ENCODE data around the gene CBFA2T2.
"Not testable (repeated sequence)": the region's sequence is repeated elsewhere in the genome, so short reads cannot be mapped to it uniquely, and the experiment has no call there.

The CBFA2T2 gene

DNA sequence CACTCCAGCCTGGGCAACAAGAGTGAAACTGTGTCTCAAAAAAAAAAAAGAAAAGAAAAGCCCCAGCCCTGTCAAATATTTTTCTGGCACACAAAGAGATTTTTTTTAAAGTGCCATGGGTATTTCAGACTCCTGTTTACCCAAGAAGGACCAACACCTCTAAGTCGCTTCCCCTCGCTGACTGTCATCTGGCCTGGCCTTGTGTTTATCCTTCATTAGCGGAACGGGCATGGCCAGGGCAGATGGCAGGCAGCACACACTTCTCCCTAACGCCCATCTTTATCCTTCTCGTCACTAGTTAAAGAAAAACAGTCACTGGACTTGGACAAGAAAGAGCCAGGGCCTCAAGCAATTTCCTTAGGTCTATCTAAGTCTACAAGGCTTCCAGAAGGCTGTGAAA is 7.3 kb upstream of the CBFA2T2 start:
- Mint-ChIP-seq H3K36me3 (ENCODE audit: low read depth) (no peaks in the 10 kb centered on the region), H3K4me1 (ENCODE audit: low read depth) (no peaks in the 10 kb centered on the region), H3K4me3 (no peak overlapping the region), H3K27me3 (ENCODE audit: low read depth) (no peaks in the 10 kb centered on the region), H3K27ac (no peak overlapping the region), H3K9me3 (no peaks in the 10 kb centered on the region)

DNA sequence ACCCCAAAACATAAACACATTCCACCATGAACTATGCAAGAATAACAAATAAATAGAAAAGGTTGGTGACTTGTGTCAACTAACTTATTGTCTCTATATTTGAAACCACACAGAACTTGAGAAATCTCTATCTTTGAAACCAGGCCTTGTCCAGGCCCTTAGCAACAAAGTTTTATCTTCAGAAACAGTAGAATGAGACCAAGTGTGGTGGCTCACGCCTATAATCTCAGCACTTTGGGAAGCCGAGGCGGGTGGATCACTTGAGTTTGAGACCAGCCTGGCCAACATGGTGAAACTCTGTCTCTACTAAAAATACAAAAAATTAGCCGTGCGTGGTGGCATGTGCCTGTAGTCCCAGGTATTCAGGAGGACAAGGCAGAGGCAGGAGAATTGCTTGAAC is 6.7 kb upstream of the CBFA2T2 start:
- not testable (repeated sequence) for H3K27ac Mint-ChIP-seq; H3K9me3 Mint-ChIP-seq; H3K27me3 Mint-ChIP-seq (ENCODE audit: low read depth); H3K4me1 Mint-ChIP-seq (ENCODE audit: low read depth); H3K36me3 Mint-ChIP-seq (ENCODE audit: low read depth); H3K4me3 Mint-ChIP-seq

DNA sequence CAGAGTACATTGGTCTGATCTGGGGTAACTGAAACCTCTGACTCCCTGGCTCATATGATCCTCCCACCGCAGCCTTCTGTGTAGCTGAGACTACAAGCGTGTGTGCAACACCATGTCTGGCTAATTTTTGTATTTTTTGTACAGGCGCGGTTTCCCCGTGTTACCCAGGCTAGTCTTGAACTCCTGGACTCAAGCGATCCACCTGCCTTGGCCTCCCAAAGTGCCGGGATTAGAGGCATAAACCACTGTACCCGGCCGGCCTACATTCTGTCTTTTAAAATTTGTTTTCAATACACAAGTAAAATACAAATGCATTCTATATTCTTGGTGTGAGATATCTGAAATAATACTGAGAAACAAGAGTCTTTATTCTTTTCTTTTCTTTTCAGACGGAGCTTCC is 1.7 kb upstream of the CBFA2T2 start:
- no peak overlapping the region for H3K4me3 Mint-ChIP-seq
- H3K27ac Mint-ChIP-seq: no peak overlapping the region
- peaks cover 6% of the 10 kb centered on the region for H3K4me1 Mint-ChIP-seq (ENCODE audit: low read depth)
- H3K36me3 Mint-ChIP-seq (ENCODE audit: low read depth): no peaks in the 10 kb centered on the region
- H3K9me3 Mint-ChIP-seq: no peaks in the 10 kb centered on the region
- no peaks in the 10 kb centered on the region for H3K27me3 Mint-ChIP-seq (ENCODE audit: low read depth)

DNA sequence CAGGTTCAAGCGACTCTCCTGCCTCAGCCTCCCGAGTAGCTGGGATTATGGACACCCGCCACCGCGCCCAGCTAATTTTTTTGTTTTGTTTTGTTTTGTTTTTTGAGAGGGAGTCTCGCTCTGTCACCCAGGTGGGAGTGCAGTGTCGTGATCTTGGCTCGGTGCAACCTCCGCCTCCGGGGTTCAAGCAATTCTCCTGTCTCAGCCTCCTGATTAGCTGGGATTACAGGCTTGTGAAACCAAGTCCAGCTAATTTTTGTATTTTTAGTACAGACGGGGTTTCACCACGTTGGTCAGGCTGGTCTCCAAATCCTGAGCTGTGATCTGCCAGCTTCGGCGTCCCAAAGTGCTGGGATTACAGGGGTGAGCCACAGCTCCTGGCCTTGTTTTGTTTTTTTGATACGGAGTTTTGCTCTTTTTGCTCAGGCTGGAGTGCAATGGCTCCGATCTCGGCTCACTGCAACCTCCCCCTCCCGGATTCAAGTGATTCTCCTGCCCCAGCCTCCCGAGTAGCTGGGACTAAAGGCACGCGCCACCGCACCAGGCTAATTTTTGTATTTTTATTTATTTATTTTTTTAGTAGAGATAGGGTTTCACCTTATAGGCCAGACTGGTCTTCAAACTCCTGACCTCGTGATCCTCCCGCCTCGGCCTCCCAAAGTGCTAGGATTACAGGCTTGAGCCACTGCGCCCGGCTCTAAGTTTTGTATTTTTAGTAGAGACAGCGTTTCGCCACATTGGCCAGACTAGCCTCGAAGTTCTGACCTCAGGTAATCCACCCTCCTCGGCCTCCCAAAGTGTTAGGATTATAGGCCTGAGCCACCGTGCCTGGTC is 1.0 kb upstream of the CBFA2T2 start:
- not testable (repeated sequence) for H3K4me1 Mint-ChIP-seq (ENCODE audit: low read depth); H3K36me3 Mint-ChIP-seq (ENCODE audit: low read depth); H3K9me3 Mint-ChIP-seq; H3K4me3 Mint-ChIP-seq; H3K27me3 Mint-ChIP-seq (ENCODE audit: low read depth); H3K27ac Mint-ChIP-seq

DNA sequence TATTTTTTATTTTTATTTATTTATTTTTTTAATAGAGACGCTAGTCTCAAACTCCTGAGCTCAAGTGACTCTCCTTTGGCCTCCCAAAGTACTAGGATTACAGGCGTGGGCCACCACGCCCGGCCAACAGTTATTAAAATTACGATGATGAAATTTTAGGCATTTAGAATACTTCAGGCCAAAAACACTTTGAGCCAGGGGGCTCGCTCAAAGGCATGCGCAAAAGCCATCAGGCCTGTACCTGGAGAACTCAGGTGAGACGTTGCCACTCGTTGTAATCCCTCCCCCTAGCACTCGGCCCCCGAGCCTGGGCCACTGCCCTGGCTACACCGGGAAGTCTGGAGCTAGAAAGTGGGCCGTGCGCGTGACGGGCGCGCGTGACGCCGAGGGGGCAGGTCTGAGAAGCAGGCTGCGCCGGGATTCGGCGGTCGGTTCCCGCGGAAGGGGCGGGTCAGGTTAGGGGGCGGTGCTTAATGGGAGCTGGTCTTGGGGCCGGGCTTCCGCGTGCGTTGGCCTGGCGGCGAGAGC is 337 bp upstream of the CBFA2T2 start:
- H3K27ac Mint-ChIP-seq: peak overlapping the region; percentile 80
- no peaks in the 10 kb centered on the region for H3K27me3 Mint-ChIP-seq (ENCODE audit: low read depth)
- peaks cover 6% of the 10 kb centered on the region for H3K4me1 Mint-ChIP-seq (ENCODE audit: low read depth)
- no peaks in the 10 kb centered on the region for H3K36me3 Mint-ChIP-seq (ENCODE audit: low read depth)
- peak overlapping the region; percentile 87 for H3K4me3 Mint-ChIP-seq
- H3K9me3 Mint-ChIP-seq: no peaks in the 10 kb centered on the region

DNA sequence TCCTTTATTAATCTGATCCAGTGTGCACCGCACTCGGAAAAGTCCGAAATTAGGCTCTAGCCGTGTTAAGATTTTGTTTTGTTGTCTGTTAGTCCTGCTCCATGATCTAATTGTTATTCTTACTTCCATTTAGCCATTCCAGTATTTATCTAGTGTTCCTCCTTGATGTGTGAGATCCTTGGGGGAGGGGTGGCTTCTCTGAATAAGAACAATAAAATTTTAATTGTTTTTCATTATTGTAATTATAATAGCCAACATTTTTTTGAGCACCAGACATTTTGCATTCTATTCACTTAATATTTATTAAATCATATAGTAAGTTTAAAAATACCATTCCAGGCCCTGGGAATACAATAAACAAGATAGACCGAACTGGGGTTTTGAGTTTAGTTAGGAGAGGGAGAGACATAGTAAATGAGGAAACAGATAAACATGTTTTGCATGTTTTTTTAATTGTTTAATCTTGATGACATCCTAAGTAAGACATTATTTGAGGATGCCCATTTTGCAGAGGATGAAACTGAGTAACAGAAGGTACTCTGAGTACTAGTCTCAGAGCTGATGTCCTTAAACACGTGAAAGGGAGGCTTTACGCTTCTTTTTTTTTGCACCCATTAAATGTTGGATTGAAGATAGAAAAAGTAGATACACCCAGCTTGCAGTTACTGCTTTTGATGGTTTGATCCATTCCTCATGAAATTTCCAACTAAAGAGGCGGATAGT is 1.2 kb downstream of the CBFA2T2 start:
- Mint-ChIP-seq H3K27me3 (ENCODE audit: low read depth) (no peaks in the 10 kb centered on the region), H3K9me3 (no peaks in the 10 kb centered on the region)

DNA sequence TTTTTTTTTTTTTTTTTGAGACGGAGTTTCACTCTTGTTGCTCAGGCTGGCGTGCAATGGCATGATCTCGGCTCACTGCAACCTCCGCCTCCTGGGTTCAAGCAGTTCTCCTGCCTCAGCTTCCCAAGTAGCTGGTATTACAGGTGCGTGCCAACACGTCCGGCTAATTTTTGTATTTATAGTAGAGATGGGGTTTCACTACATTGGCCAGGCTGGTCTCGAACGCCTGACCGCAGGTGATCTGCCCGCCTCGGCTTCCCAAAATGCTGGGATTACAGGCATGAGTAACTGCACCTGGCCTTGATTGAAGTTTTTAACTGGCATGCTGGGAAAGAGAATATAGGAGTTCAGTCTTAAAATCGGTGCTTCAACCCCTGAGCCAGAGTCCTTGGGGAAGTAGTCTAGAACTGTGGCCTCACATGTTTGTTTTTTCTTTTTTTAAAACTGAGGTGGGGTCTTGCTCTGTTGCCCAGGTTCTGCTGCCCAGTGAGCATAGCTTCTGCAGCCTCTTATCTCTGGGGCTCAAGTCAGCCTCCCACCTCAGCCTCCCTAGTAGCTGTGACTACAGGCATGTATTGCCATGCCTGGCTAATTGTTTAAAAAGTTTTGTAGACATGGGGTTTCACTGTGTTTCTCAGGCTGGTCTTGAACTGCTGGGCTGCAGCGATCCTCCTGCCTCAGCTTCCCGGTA is 3.3 kb downstream of the CBFA2T2 start:
- Mint-ChIP-seq H3K4me3 (no peak overlapping the region), H3K27ac (no peak overlapping the region), H3K27me3 (ENCODE audit: low read depth) (no peaks in the 10 kb centered on the region), H3K4me1 (ENCODE audit: low read depth) (peaks cover 11% of the 10 kb centered on the region), H3K9me3 (no peaks in the 10 kb centered on the region), H3K36me3 (ENCODE audit: low read depth) (no peaks in the 10 kb centered on the region)

More for the DNA sequence above, 1.2 kb downstream of the CBFA2T2 start:
- peak overlapping the region; percentile 69 for H3K27ac Mint-ChIP-seq
- peaks cover 6% of the 10 kb centered on the region for H3K4me1 Mint-ChIP-seq (ENCODE audit: low read depth)
- H3K36me3 Mint-ChIP-seq (ENCODE audit: low read depth): no peaks in the 10 kb centered on the region
- peak overlapping the region; percentile 87 for H3K4me3 Mint-ChIP-seq

DNA sequence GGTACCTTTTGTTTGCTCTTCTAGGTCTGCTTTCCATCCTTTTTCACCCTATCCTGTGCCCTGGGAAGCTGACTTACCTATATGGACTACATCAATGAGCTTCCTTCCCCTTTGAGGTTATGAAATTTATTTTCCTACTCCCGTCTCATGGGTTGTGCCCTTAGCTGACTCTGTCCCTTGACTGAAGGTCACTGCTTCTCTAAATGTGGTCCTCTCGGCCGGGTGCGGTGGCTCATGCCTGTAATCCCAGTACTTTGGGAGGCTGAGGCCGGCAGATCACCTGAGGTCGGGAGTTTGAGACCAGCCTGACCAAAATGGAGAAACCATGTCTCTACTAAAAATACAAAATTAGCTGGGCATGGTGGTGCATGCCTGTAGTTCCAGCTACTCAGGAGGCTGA is 6.9 kb downstream of the CBFA2T2 start:
- not testable (repeated sequence) for H3K4me3 Mint-ChIP-seq; H3K27ac Mint-ChIP-seq; H3K36me3 Mint-ChIP-seq (ENCODE audit: low read depth); H3K4me1 Mint-ChIP-seq (ENCODE audit: low read depth); H3K27me3 Mint-ChIP-seq (ENCODE audit: low read depth); H3K9me3 Mint-ChIP-seq

DNA sequence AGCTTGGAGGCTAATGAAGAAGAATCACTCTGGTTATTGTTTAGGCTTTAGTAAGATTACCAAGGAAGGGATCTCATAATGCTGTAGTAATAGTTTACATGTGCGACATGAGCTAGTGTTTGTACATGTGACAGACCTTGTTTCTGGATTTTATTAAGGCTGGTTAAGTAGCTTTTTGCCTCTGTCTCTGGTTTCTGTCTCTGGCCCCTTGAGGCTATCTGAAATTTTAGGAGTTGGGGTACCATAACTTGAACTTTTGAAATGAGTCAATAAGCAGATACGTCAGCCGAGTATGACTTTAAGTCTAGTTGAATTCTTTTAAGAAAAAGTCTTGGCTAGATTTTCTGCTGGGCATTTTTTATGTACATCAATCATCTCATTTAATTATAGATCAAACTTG is 9.5 kb downstream of the CBFA2T2 start:
- Mint-ChIP-seq H3K27ac (no peak overlapping the region), H3K9me3 (no peaks in the 10 kb centered on the region), H3K4me3 (no peak overlapping the region), H3K36me3 (ENCODE audit: low read depth) (peaks cover 1% of the 10 kb centered on the region), H3K4me1 (ENCODE audit: low read depth) (peaks cover 11% of the 10 kb centered on the region), H3K27me3 (ENCODE audit: low read depth) (no peaks in the 10 kb centered on the region)

DNA sequence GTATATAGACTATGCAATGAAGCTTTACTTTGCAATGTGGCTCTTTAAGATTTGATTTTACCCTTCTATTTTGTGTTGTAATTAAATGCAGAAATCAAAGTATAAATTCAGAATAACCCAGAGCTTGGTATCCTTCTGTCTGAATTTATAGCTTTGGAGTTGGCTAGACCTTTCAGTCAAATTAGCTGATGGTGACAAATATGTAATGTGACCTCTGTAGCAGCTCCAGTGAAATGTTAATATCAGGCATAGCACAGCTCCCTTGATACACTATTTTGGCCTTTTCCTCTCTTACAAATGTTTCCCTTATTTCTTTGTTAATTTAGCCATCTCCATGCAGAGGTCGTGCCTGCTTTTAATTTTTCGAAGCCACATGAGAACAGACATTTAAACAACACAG is 11.1 kb downstream of the CBFA2T2 start:
- Mint-ChIP-seq H3K27ac (no peak overlapping the region), H3K9me3 (no peaks in the 10 kb centered on the region), H3K36me3 (ENCODE audit: low read depth) (peaks cover 1% of the 10 kb centered on the region), H3K4me3 (no peak overlapping the region), H3K4me1 (ENCODE audit: low read depth) (peaks cover 11% of the 10 kb centered on the region), H3K27me3 (ENCODE audit: low read depth) (no peaks in the 10 kb centered on the region)

DNA sequence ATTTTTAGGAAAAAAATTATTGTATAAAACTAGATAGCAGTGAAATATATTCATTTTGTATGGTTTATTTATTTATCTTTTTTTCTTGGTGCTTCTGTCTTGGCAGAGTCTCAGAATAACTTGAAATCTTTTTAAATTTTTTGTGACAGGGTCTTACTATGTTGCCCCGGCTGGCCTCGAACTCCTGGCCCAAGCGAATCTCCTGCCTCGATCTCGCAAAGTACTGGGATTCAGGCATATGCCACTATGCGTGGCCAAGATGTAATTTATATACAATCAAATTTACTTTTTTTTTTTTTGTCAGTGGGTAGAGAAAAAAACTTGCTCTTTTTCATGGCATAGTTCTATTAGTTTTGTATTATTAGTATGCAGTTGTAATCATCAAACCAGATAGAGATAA is 13.7 kb downstream of the CBFA2T2 start:
- H3K36me3 Mint-ChIP-seq (ENCODE audit: low read depth): peaks cover 9% of the 10 kb centered on the region
- no peak overlapping the region for H3K27ac Mint-ChIP-seq
- H3K9me3 Mint-ChIP-seq: peaks cover 5% of the 10 kb centered on the region
- H3K27me3 Mint-ChIP-seq (ENCODE audit: low read depth): no peaks in the 10 kb centered on the region
- peaks cover 13% of the 10 kb centered on the region for H3K4me1 Mint-ChIP-seq (ENCODE audit: low read depth)
- no peak overlapping the region for H3K4me3 Mint-ChIP-seq

DNA sequence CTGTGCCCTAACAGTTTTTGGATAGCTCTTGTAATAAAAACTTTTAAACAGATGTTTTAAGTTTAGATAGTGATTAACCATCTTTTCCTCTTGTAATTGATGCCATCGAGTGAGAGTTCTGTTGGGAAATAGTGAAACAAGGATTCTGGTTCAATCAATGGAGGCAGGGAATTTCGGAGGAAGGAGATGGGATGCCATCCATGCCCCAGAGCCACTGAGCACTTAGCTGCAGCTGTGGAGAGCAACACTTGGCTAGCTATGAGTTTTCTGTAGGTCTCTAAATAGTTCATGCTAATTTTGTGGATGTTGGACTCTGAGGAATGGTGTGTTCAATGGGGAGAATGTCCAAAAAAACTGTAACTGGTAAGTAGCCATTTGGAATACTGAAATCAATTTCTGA is 16.7 kb downstream of the CBFA2T2 start:
- H3K9me3 Mint-ChIP-seq: peaks cover 5% of the 10 kb centered on the region
- peaks cover 12% of the 10 kb centered on the region for H3K36me3 Mint-ChIP-seq (ENCODE audit: low read depth)
- H3K4me3 Mint-ChIP-seq: no peak overlapping the region
- H3K27me3 Mint-ChIP-seq (ENCODE audit: low read depth): no peaks in the 10 kb centered on the region
- H3K27ac Mint-ChIP-seq: no peak overlapping the region
- H3K4me1 Mint-ChIP-seq (ENCODE audit: low read depth): peaks cover 13% of the 10 kb centered on the region

DNA sequence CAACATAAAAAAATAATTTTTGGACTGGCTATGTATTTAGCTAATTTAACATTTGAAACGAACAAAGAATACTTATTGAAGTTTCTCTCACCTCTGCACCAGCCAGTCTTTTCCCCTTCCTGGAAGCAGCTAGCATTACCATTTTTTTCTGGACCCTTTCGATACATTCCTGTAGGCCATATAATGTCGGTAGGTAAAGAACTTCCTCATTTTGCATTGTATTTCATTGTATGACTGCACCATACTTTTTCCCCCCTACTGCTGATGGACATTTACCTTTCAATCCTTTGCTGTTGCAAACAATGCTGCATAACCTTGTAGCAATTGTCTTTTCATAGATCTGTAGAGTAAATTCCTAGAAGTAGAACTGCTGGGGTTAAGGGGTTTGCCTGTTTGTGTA is 17.6 kb downstream of the CBFA2T2 start:
- Mint-ChIP-seq H3K9me3 (peaks cover 5% of the 10 kb centered on the region), H3K27me3 (ENCODE audit: low read depth) (no peaks in the 10 kb centered on the region), H3K4me3 (no peak overlapping the region), H3K4me1 (ENCODE audit: low read depth) (peaks cover 13% of the 10 kb centered on the region), H3K27ac (no peak overlapping the region), H3K36me3 (ENCODE audit: low read depth) (peaks cover 12% of the 10 kb centered on the region)

DNA sequence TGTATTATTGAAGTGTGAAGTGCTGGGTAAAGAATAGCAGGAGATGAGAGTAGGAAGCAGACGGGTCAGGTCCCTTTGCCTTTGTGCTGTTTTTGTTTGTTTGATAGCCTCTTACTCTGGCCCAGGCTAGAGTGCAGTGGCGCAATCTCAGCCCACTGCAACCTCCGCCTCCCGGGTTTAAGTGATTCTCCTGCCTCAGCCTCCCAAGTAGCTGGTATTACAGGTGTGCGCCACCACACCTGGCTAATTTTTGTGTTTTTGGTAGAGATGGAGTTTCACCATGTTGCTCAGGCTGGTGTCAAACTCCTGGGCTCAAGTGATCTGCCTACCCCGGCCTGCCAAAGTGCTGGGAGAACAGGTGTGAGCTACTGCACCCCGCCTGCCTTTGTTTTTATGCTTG is 18.1 kb downstream of the CBFA2T2 start:
- Mint-ChIP-seq H3K36me3 (ENCODE audit: low read depth) (peaks cover 12% of the 10 kb centered on the region), H3K4me1 (ENCODE audit: low read depth) (peaks cover 14% of the 10 kb centered on the region)
- H3K27me3 Mint-ChIP-seq (ENCODE audit: low read depth); H3K27ac Mint-ChIP-seq; H3K9me3 Mint-ChIP-seq; H3K4me3 Mint-ChIP-seq: not testable (repeated sequence)

DNA sequence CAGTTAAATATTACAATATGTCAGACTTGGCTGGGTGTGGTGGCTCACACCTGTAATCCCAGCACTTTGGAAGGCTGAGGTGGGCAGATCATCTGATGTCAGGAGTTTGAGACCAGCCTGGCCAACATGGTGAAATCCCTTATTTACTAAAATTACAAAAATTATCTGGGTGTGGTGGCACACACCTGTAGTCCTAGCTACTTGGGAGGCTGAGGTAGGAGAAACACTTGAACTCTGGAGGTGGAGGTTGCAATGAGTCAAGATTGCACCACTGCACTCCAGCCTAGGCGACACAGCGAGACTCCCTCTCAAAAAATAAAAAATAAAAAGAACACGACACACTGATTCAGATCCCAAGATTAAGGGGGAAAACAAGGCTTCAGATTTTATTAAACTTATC is 19.2 kb downstream of the CBFA2T2 start:
- H3K36me3 Mint-ChIP-seq (ENCODE audit: low read depth): peaks cover 12% of the 10 kb centered on the region
- not testable (repeated sequence) for H3K27ac Mint-ChIP-seq; H3K4me3 Mint-ChIP-seq; H3K9me3 Mint-ChIP-seq; H3K27me3 Mint-ChIP-seq (ENCODE audit: low read depth)
- H3K4me1 Mint-ChIP-seq (ENCODE audit: low read depth): peaks cover 10% of the 10 kb centered on the region

Data from T-helper 1 cell treated with Interleukin-12 subunit alpha and Interleukin-12 subunit beta and Interleukin-4 antibody, amounts not matched to agents 30 μg/mL and 1 μg/mL, for 36 hours (primary cell).